Astrocyte (in vitro differentiated cells and primary cell): Measurements from ENCODE around the gene LSM2. TPM values are rescaled to one million over a fixed set of nuclear protein-coding genes. Genes with fewer than 3 reads are reported as not detected.

ENCODE experiments used
- DNase-seq: peaks from one replicate; pipeline ENCODE4 v3.0.0-alpha.2; 2010; ENCODE audit warnings: low read depth
- FAIRE-seq: peaks from 2 replicates; lab custom pipeline; 2011; peaks lifted over from hg19 to GRCh38; lab: Jason Lieb, UNC
- H2AFZ ChIP-seq: 2 replicates; pipeline ENCODE4 v1.6.0; 2012; ENCODE audit warnings: low read depth, low read length, inconsistent platforms
- H3K27ac ChIP-seq: 2 replicates; pipeline ENCODE4 v1.5.1; 2011; ENCODE audit warnings: low read depth, low read length, inconsistent platforms
- H3K27me3 ChIP-seq: 2 replicates; pipeline ENCODE4 v1.6.0; 2011; ENCODE audit warnings: low read length, inconsistent platforms; ENCODE audit not compliant: insufficient read depth
- H3K36me3 ChIP-seq: 2 replicates; pipeline ENCODE4 v1.5.1; 2011; ENCODE audit warnings: low read length, inconsistent platforms; ENCODE audit not compliant: insufficient read depth
- H3K4me1 ChIP-seq: 2 replicates; pipeline ENCODE4 v1.5.1; 2011; ENCODE audit warnings: low read length, inconsistent platforms; ENCODE audit not compliant: insufficient read depth
- H3K4me2 ChIP-seq: 2 replicates; pipeline ENCODE4 v1.6.0; 2012; ENCODE audit warnings: low read length, inconsistent platforms
- H3K4me3 ChIP-seq: 2 replicates; pipeline ENCODE4 v1.5.1; 2011; ENCODE audit warnings: low read depth, mild to moderate bottlenecking, low read length, inconsistent platforms; ENCODE audit not compliant: insufficient read depth
- H3K79me2 ChIP-seq: 2 replicates; pipeline ENCODE4 v1.6.0; 2012; ENCODE audit warnings: mild to moderate bottlenecking, low read length, inconsistent platforms; ENCODE audit not compliant: insufficient read depth
- H3K9ac ChIP-seq: 2 replicates; pipeline ENCODE4 v1.6.0; 2012; ENCODE audit warnings: mild to moderate bottlenecking, low read length, inconsistent platforms
- H3K9me3 ChIP-seq: 2 replicates; pipeline ENCODE4 v1.5.1; 2012; ENCODE audit warnings: low read depth, mild to moderate bottlenecking, low read length, inconsistent platforms; ENCODE audit not compliant: insufficient read depth
- H4K20me1 ChIP-seq: 2 replicates; pipeline ENCODE4 v1.6.0; 2012; ENCODE audit warnings: low read length, inconsistent platforms; ENCODE audit not compliant: insufficient read depth
- H3K27ac Mint-ChIP-seq: one replicate; pipeline ENCODE4 v1.8.0; 2021; ENCODE audit warnings: mild to moderate bottlenecking, mixed read lengths; ENCODE audit not compliant: unreplicated experiment
- H3K27me3 Mint-ChIP-seq: one replicate; pipeline ENCODE4 v1.8.0; 2021; ENCODE audit warnings: low read depth, mixed read lengths; ENCODE audit not compliant: unreplicated experiment
- H3K36me3 Mint-ChIP-seq: one replicate; pipeline ENCODE4 v1.8.0; 2021; ENCODE audit warnings: low read depth, mixed read lengths; ENCODE audit not compliant: unreplicated experiment
- H3K4me1 Mint-ChIP-seq: one replicate; pipeline ENCODE4 v1.8.0; 2021; ENCODE audit warnings: low read depth, mixed read lengths; ENCODE audit not compliant: unreplicated experiment
- H3K4me3 Mint-ChIP-seq: one replicate; pipeline ENCODE4 v1.8.0; 2021; ENCODE audit warnings: mild to moderate bottlenecking, moderate library complexity, mixed read lengths; ENCODE audit not compliant: unreplicated experiment
- H3K9me3 Mint-ChIP-seq: one replicate; pipeline ENCODE4 v1.8.0; 2021; ENCODE audit warnings: mild to moderate bottlenecking, mixed read lengths; ENCODE audit not compliant: unreplicated experiment
- EZH2 ChIP-seq: IDR thresholded peaks from 2 replicates; pipeline ENCODE4 v1.6.1; 2012; ENCODE audit warnings: mild to moderate bottlenecking, low read length, inconsistent platforms; ENCODE audit not compliant: insufficient read depth
- total RNA-seq: library from RNA; stranded (reverse); gene quantifications from 2 replicates; pipeline ENCODE4 v1.2.1, GENCODE V29; 2021
- TF ChIP-seq, protein P1 (sequence below): IDR thresholded peaks from 2 replicates; pipeline ENCODE4 v1.5.1; 2011; ENCODE audit warnings: low read depth, mild to moderate bottlenecking, inconsistent platforms, low read length, moderate library complexity; ENCODE audit not compliant: insufficient read depth

The LSM2 gene
- total RNA-seq, 1 donor from 2014 or later, result 43.8 TPM

DNA sequence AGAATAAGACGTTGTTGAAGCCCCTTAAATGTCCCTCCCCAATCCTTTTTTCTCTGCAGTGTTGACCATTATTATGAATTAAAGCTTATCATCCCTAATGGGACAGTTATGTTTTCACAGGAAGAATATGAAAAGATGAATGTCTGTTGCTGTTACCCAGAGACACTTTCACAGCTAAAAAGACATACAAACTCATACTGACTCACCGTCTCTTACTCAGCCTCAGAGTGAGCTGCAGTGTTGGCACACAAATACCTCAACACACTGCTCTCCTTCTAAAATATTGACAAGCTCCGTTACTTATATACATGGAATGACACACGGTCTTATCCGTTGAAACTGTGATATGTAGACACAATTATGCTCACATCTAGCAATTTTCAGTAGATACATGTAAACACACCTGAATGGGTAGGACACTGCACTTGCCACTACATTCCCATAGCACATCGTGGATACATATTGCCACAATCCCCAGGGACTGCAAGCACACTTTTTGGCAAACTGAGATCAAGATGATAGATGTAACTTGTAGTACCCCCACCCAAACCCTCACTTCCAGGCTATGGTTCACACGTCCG is 53.9 kb downstream of the LSM2 start:
- peaks cover 16% of the 10 kb centered on the region for H3K4me1 Mint-ChIP-seq
- peak; percentile 62 for FAIRE-seq

DNA sequence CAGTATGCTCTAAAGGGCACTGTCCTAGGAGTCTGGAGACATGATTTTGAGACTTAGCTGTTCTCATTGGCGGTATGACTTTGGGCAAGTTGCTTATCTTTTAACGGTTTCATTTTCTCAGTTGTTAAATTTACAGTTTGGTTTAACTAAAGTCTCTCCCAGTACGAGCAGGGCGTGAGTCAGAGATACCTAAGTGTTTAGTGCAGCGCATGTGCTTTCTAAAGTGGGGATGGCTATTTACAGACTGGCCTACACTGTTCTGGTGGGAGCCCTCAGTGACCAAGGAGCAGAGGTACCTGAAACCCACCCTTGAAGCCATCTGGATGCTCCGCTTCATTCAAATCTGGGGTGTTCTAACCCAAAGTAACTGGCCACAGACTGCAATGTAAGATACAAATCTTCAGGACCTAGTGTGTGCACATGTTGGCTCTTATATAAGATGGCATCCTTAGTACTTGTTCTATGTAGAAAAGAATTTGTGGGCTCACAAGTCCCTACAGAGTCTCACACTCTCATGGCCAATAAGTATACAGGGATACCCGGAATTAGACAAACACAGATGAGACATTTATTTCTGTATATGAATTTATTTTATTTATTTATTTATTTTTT is 56.2 kb downstream of the LSM2 start:
- TF ChIP-seq, protein P1, sequence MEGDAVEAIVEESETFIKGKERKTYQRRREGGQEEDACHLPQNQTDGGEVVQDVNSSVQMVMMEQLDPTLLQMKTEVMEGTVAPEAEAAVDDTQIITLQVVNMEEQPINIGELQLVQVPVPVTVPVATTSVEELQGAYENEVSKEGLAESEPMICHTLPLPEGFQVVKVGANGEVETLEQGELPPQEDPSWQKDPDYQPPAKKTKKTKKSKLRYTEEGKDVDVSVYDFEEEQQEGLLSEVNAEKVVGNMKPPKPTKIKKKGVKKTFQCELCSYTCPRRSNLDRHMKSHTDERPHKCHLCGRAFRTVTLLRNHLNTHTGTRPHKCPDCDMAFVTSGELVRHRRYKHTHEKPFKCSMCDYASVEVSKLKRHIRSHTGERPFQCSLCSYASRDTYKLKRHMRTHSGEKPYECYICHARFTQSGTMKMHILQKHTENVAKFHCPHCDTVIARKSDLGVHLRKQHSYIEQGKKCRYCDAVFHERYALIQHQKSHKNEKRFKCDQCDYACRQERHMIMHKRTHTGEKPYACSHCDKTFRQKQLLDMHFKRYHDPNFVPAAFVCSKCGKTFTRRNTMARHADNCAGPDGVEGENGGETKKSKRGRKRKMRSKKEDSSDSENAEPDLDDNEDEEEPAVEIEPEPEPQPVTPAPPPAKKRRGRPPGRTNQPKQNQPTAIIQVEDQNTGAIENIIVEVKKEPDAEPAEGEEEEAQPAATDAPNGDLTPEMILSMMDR, result no peak
- TF ChIP-seq EZH2, result no peak
- H3K4me3 ChIP-seq, result no peak overlapping the region
- H3K27ac ChIP-seq, result peak overlapping the region; percentile 34
- Mint-ChIP-seq H3K4me1 (peaks cover 23% of the 10 kb centered on the region), H3K9me3 (no peaks in the 10 kb centered on the region), H3K27me3 (no peaks in the 10 kb centered on the region), H3K36me3 (no peaks in the 10 kb centered on the region), H3K4me3 (peak overlapping the region; percentile 6), H3K27ac (no peak overlapping the region)
- H4K20me1 ChIP-seq, result no peaks in the 10 kb centered on the region
- H3K4me2 ChIP-seq, result peak overlapping the region; percentile 28
- no peaks in the 10 kb centered on the region for H3K79me2 ChIP-seq
- peaks cover 4% of the 10 kb centered on the region for H3K36me3 ChIP-seq
- DNase-seq (peak; percentile 81), FAIRE-seq (no peak)
- no peak overlapping the region for H3K9ac ChIP-seq
- H3K4me1 ChIP-seq, result peaks cover 11% of the 10 kb centered on the region
- H3K27me3 ChIP-seq, result no peaks in the 10 kb centered on the region
- H2AFZ ChIP-seq, result no peak overlapping the region
- no peaks in the 10 kb centered on the region for H3K9me3 ChIP-seq

More for the DNA sequence above, 53.9 kb downstream of the LSM2 start:
- Histone ChIP-seq H3K9ac (peak overlapping the region; percentile 43), H3K4me2 (peak overlapping the region; percentile 64), H2AFZ (no peak overlapping the region), H3K9me3 (no peaks in the 10 kb centered on the region), H4K20me1 (no peaks in the 10 kb centered on the region), H3K4me3 (no peak overlapping the region), H3K36me3 (no peaks in the 10 kb centered on the region), H3K79me2 (no peaks in the 10 kb centered on the region), H3K27ac (peak overlapping the region; percentile 42), H3K4me1 (peaks cover 11% of the 10 kb centered on the region), H3K27me3 (no peaks in the 10 kb centered on the region)
- Mint-ChIP-seq H3K36me3 (no peaks in the 10 kb centered on the region), H3K4me3 (peak overlapping the region; percentile 50), H3K9me3 (no peaks in the 10 kb centered on the region), H3K27ac (peak overlapping the region; percentile 84), H3K27me3 (no peaks in the 10 kb centered on the region)
- DNase-seq, result peak; percentile 87
- TF ChIP-seq EZH2, result no peak
- TF ChIP-seq, protein P1, result no peak
